H1 (cell line): Measurements from ENCODE around the gene B4GALT5. TPM values are rescaled to one million over a fixed set of nuclear protein-coding genes. Genes with fewer than 3 reads are reported as not detected.

ENCODE experiments used
- ASH2L ChIP-seq: fragments of 200-600, 300-600 bp; sonication (generic); IDR thresholded peaks from one replicate; pipeline ENCODE4 v1.7.1; 2017; ENCODE audit warnings: low read length
- HDAC2 ChIP-seq, 2 experiments: fragments of 300-600 bp in 1 of 2; sonication (generic) in 1 of 2; IDR thresholded peaks; 2 replicates each; pipeline ENCODE4 v1.6.1; 2011 to 2012; ENCODE audit warnings: low read depth in 2 of 2, low read length in 2 of 2, mild to moderate bottlenecking in 2 of 2, moderate library complexity in 2 of 2, borderline replicate concordance in 1 of 2, inconsistent platforms in 1 of 2
- polyA plus RNA-seq, 7 experiments: library from polyadenylated mRNA; depleted of rRNA in 3 of 7; stranded (reverse) in 5 of 7; unstranded in 2 of 7; fragments of >200 nt in 5 of 7; fragments of 200-250 nt in 2 of 7; gene quantifications; 1 replicate in 5 of 7; 2 replicates in 1 of 7; 4 replicates in 1 of 7; pipeline versions ENCODE4 v1.2.1 to v1.2.3, GENCODE V29; 2011 to 2013; ENCODE audit warnings: missing spikeins in 2 of 7, mixed read lengths in 2 of 7
- total RNA-seq: library from RNA; stranded (reverse); fragmentation: NEBNext Ultra II Directional; extraction: Animal tissue kit (Norgen Biotek cat#: 25700); gene quantifications from 2 replicates; pipeline ENCODE4 v1.2.1, GENCODE V29; 2021

B4GALT5 gene
- total and polyA plus RNA-seq, 2 of the 8 experiments (the other 6 are each of a cell fraction or from before 2014, with no cell fraction given), result 46.5 to 75.4 TPM

DNA sequence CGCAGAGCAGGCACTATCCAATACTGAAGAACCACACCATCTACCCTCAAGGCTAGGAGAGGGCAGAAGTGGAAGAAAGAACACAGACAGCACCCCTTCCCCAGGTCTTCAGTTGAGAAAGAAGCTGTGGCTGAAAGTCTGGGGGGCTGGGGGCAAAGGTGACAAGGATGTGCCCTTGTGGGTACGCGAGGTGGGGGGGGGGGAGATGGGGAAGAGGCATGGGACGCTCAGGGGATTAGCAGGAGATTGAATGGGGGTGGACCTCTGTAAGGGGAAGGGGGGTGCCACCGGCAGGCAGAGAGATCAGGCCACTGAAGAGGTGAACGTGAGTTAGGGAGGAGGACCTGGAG is 1.1 kb downstream of the B4GALT5 start (continued):
- TF ChIP-seq ASH2L, result no peak
- TF ChIP-seq HDAC2 (IDR thresholded peaks at IDR 0.05; ENCODE audit: borderline replicate concordance in 1 of 2, low read depth in 2 of 2, low read length in 2 of 2), result no peak
